ENCODE measurements around the gene FSD1. TPM values are rescaled to one million over a fixed set of nuclear protein-coding genes. Genes with fewer than 3 reads are reported as not detected.

Gene FSD1
- total and polyA plus RNA-seq, 10 of the 15 experiments (the other 5 are each of a cell fraction or from before 2014, with no cell fraction given) = 0.15 to 5.1 (median 4.0) TPM; not detected in 1

DNA sequence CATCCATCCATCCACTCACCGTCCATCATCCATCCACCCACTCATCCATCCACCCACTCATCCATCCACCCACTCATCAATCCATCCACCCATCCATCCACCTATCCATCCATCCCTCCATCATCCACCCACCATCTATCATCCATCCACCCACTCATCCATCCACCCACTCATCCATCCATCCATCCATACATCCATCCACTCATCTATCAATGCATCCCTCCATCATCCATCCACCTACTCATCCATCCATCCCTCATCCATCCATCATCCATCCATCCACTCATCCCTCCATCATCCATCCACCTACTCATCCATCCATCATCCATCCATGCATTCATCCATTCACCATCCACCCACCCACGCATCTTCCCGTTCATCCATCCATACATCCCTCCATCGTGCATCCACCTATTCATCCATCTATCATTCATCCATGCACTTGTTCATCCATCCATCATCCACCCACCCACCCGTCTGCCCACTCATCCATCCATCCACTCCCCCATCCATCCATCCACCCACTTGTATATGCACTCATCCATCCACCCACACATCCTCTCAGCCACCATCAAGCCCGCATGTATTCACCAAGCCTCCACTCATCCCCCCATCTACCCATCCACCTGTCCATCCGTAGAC lies 30.7 kb downstream of the FSD1 start:
- DNase-seq (ENCODE audit: low read depth, low spot score) (no peak), ATAC-seq (no peak), FAIRE-seq (no peak)
- no peaks in the 10 kb centered on the region for H4K20me1 ChIP-seq (ENCODE audit: control insufficient read depth, insufficient read depth)
- no peaks in the 10 kb centered on the region for H3K36me3 ChIP-seq (ENCODE audit: control insufficient read depth in 2 of 2, insufficient read depth in 2 of 2, low read length in 1 of 2)
- H3K9me3 ChIP-seq (replicated peaks; ENCODE audit: control insufficient read depth, insufficient read depth, low read length) = no peaks in the 10 kb centered on the region
- no peak overlapping the region for H3K4me2 ChIP-seq (ENCODE audit: control insufficient read depth, insufficient read depth)
- ChIA-PET SMC1A (ENCODE audit: uncharacterized antibody, unreplicated experiment) (no interaction called here), RAD21 (ENCODE audit: unreplicated experiment) (no interaction called here), POLR2A (no interaction called here), CTCF (no interaction called here)
- no TSS peak for BruUV-seq (replicated peaks)
- no peaks in the 10 kb centered on the region for H3K27me3 ChIP-seq (replicated peaks in 1 of 2; ENCODE audit: control insufficient read depth in 2 of 2, insufficient read depth in 2 of 2, low read length in 1 of 2)
- H3K4me1 ChIP-seq (ENCODE audit: control insufficient read depth, insufficient read depth, low read length) = peaks cover 5% of the 10 kb centered on the region
- no peak for TF ChIP-seq CREB1 (IDR thresholded peaks at IDR 0.05; ENCODE audit: low read depth)
- TF ChIP-seq, protein P1, sequence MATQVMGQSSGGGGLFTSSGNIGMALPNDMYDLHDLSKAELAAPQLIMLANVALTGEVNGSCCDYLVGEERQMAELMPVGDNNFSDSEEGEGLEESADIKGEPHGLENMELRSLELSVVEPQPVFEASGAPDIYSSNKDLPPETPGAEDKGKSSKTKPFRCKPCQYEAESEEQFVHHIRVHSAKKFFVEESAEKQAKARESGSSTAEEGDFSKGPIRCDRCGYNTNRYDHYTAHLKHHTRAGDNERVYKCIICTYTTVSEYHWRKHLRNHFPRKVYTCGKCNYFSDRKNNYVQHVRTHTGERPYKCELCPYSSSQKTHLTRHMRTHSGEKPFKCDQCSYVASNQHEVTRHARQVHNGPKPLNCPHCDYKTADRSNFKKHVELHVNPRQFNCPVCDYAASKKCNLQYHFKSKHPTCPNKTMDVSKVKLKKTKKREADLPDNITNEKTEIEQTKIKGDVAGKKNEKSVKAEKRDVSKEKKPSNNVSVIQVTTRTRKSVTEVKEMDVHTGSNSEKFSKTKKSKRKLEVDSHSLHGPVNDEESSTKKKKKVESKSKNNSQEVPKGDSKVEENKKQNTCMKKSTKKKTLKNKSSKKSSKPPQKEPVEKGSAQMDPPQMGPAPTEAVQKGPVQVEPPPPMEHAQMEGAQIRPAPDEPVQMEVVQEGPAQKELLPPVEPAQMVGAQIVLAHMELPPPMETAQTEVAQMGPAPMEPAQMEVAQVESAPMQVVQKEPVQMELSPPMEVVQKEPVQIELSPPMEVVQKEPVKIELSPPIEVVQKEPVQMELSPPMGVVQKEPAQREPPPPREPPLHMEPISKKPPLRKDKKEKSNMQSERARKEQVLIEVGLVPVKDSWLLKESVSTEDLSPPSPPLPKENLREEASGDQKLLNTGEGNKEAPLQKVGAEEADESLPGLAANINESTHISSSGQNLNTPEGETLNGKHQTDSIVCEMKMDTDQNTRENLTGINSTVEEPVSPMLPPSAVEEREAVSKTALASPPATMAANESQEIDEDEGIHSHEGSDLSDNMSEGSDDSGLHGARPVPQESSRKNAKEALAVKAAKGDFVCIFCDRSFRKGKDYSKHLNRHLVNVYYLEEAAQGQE (IDR thresholded peaks at IDR 0.05; ENCODE audit: low read depth, low read length) = no peak
- TF ChIP-seq, protein P2, sequence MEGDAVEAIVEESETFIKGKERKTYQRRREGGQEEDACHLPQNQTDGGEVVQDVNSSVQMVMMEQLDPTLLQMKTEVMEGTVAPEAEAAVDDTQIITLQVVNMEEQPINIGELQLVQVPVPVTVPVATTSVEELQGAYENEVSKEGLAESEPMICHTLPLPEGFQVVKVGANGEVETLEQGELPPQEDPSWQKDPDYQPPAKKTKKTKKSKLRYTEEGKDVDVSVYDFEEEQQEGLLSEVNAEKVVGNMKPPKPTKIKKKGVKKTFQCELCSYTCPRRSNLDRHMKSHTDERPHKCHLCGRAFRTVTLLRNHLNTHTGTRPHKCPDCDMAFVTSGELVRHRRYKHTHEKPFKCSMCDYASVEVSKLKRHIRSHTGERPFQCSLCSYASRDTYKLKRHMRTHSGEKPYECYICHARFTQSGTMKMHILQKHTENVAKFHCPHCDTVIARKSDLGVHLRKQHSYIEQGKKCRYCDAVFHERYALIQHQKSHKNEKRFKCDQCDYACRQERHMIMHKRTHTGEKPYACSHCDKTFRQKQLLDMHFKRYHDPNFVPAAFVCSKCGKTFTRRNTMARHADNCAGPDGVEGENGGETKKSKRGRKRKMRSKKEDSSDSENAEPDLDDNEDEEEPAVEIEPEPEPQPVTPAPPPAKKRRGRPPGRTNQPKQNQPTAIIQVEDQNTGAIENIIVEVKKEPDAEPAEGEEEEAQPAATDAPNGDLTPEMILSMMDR (IDR thresholded peaks at IDR 0.05 in 2 of 3, conservative IDR thresholded peaks at IDR 0.05 in 1 of 3; ENCODE audit: control insufficient read depth in 2 of 3, extremely low read depth in 1 of 3, insufficient read depth in 1 of 3, low read depth in 3 of 3, low read length in 3 of 3) = no peak
- no peak for TF ChIP-seq IRF4 (IDR thresholded peaks at IDR 0.05; ENCODE audit: low read depth, low read length)
- no peak for TF ChIP-seq ZZZ3 (IDR thresholded peaks at IDR 0.05; ENCODE audit: control insufficient read depth, insufficient read length, low read depth)
- TF ChIP-seq MYC (IDR thresholded peaks at IDR 0.05; ENCODE audit: insufficient read depth, insufficient read length, insufficient replicate concordance, low read length, severe bottlenecking) = no peak
- no peak for TF ChIP-seq SMAD1 (IDR thresholded peaks at IDR 0.05; ENCODE audit: low read depth, partially characterized antibody)
- TF ChIP-seq NFYB (IDR thresholded peaks at IDR 0.05; ENCODE audit: insufficient read depth, low read depth, low read length) = no peak
- no peak for TF ChIP-seq NR2C1 (IDR thresholded peaks at IDR 0.05)
- TF ChIP-seq IKZF1 (conservative IDR thresholded peaks at IDR 0.05) = no peak
- TF ChIP-seq RFX5 (IDR thresholded peaks at IDR 0.05; ENCODE audit: low read depth, low read length) = no peak
- no peak for TF ChIP-seq RELA (IDR thresholded peaks at IDR 0.05; ENCODE audit: borderline replicate concordance, partially characterized antibody)
- no peak for TF ChIP-seq SP1 (IDR thresholded peaks at IDR 0.05; ENCODE audit: low read depth, low read length)
- TF ChIP-seq RUNX3 (IDR thresholded peaks at IDR 0.05; ENCODE audit: low read length) = no peak
- H3K79me2 ChIP-seq (ENCODE audit: control insufficient read depth, insufficient read depth, low read length) = no peaks in the 10 kb centered on the region
- no peak overlapping the region for H3K9ac ChIP-seq (ENCODE audit: control insufficient read depth, insufficient read depth, low read length)
- H2AFZ ChIP-seq (ENCODE audit: control insufficient read depth, low read depth, low read length) = no peak overlapping the region
- no peak overlapping the region for H3K4me3 ChIP-seq
- in situ Hi-C loops (cut with MboI) = no loop called here
- 83% methylated on average over 7 of the region's 7 CpGs for WGBS (ENCODE audit: insufficient coverage, insufficient replicate concordance, low lambda C conversion rate, missing lambda C conversion rate)
- H3K27ac ChIP-seq (ENCODE audit: control insufficient read depth, insufficient read depth) = no peak overlapping the region
- intact Hi-C loops (cut with micrococcal nuclease; ENCODE audit: unreplicated experiment) = no loop called here
